CD8-positive, alpha-beta memory T cell (primary cell): ENCODE data around the gene FBXO22. TPM values are rescaled to one million over a fixed set of nuclear protein-coding genes. Genes with fewer than 3 reads are reported as not detected.
"Not testable (repeated sequence)": the region's sequence is repeated elsewhere in the genome, so short reads cannot be mapped to it uniquely, and the experiment has no call there.

Source experiments
- CTCF ChIA-PET: fragments of 350-600 bp; sonication (Branson Sonifier 250); formaldehyde crosslinking; loops from one replicate; lab custom pipeline; 2021; ENCODE audit warnings: antibody characterized with exemption; lab: Charles Lee
- POLR2A ChIA-PET: fragments of 350-600 bp; sonication (Branson Sonifier 250); formaldehyde crosslinking; loops from one replicate; lab custom pipeline; 2021; ENCODE audit warnings: antibody characterized with exemption; lab: Charles Lee
- DNase-seq, 5 donors: peaks; one replicate each; pipeline versions ENCODE4 v3.0.0 to v3.0.0-alpha.2; 2020 to 2022; ENCODE audit warnings: mixed read lengths in 1 of 5
- H3K27ac ChIP-seq: one replicate; pipeline ENCODE4 v1.7.0; 2013; ENCODE audit warnings: low read depth, mild to moderate bottlenecking, low read length, moderate library complexity
- H3K27me3 ChIP-seq: 2 replicates; pipeline ENCODE4 v1.7.0; 2013; ENCODE audit warnings: low read length, mild to moderate bottlenecking; ENCODE audit not compliant: insufficient read depth, poor library complexity, severe bottlenecking
- H3K36me3 ChIP-seq: 2 replicates; pipeline ENCODE4 v1.7.0; 2013; ENCODE audit warnings: mild to moderate bottlenecking, low read length, moderate library complexity; ENCODE audit not compliant: insufficient read depth
- H3K4me1 ChIP-seq: 2 replicates; pipeline ENCODE4 v1.7.0; 2013; ENCODE audit warnings: mild to moderate bottlenecking, low read length, moderate library complexity; ENCODE audit not compliant: insufficient read depth
- H3K4me3 ChIP-seq: 2 replicates; pipeline ENCODE4 v1.7.0; 2013; ENCODE audit warnings: mild to moderate bottlenecking, low read length
- H3K9me3 ChIP-seq: 2 replicates; pipeline ENCODE4 v1.7.0; 2013; ENCODE audit warnings: mild to moderate bottlenecking, low read length
- H3K27ac Mint-ChIP-seq, 8 donors: one replicate each; pipeline ENCODE4 v1.8.0; 2020 to 2021; ENCODE audit warnings: mixed read lengths in 8 of 8, mild to moderate bottlenecking in 6 of 8, inconsistent platforms in 3 of 8, moderate library complexity in 3 of 8
- H3K27me3 Mint-ChIP-seq, 2 donors: one replicate each; pipeline ENCODE4 v1.8.0; 2020 to 2021; ENCODE audit warnings: mixed read lengths in 2 of 2, mild to moderate bottlenecking in 1 of 2, moderate library complexity in 1 of 2
- H3K36me3 Mint-ChIP-seq, 3 donors: one replicate each; pipeline ENCODE4 v1.8.0; 2020 to 2021; ENCODE audit warnings: mixed read lengths in 3 of 3, inconsistent platforms in 1 of 3, mild to moderate bottlenecking in 1 of 3
- H3K4me1 Mint-ChIP-seq, 3 donors: one replicate each; pipeline ENCODE4 v1.8.0; 2020 to 2021; ENCODE audit warnings: mixed read lengths in 3 of 3, inconsistent platforms in 1 of 3, mild to moderate bottlenecking in 1 of 3
- H3K4me3 Mint-ChIP-seq, 7 donors: one replicate each; pipeline ENCODE4 v1.8.0; 2020 to 2021; ENCODE audit warnings: mixed read lengths in 7 of 7, mild to moderate bottlenecking in 6 of 7, moderate library complexity in 4 of 7, inconsistent platforms in 2 of 7
- H3K9me3 Mint-ChIP-seq, 5 donors: one replicate each; pipeline ENCODE4 v1.8.0; 2020 to 2022; ENCODE audit warnings: mixed read lengths in 5 of 5, mild to moderate bottlenecking in 3 of 5, moderate library complexity in 2 of 5, inconsistent platforms in 1 of 5
- polyA plus RNA-seq: library from polyadenylated mRNA; unstranded; fragments of 300-500 nt; fragmentation: Illumina TruSeq; gene quantifications from one replicate; pipeline ENCODE4 v1.2.3, GENCODE V29; 2021
- total RNA-seq, 2 experiments: library from RNA; stranded (reverse); gene quantifications; one replicate each; pipeline ENCODE4 v1.2.3, GENCODE V29; 2021

FBXO22 gene
- total and polyA plus RNA-seq, 3 experiments from 2014 or later = 14.2 to 60.4 (median 57.8) TPM

DNA sequence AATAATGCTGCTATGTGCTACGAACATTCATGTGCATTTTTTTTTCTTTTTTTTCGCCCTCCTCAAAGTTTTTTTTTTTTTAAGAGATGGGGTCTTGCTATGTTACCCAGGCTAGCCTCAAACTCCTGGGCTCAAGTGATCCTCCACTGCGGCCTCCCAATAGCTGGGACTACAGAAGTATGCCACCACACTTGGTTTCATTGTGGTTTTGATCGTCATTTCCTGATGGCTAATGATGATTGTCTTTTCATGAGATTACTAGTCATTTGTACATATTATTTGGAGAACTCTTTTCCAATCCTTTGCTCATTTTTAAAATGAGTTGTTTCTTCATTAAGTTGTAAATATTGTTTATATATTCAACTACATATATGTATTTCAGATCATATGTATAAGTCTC is 48.8 kb downstream of the FBXO22 start:
- H3K9me3 ChIP-seq = no peaks in the 10 kb centered on the region
- H3K4me3 Mint-ChIP-seq = no peak overlapping the region
- H3K27ac Mint-ChIP-seq = no peak overlapping the region
- H3K27me3 Mint-ChIP-seq = peaks cover 28 to 65% of the 10 kb centered on the region in 2 donors
- H3K36me3 ChIP-seq = no peaks in the 10 kb centered on the region
- peaks cover 4 to 6% (median 5%) of the 10 kb centered on the region in 3 donors for H3K4me1 Mint-ChIP-seq
- no peak overlapping the region for H3K27ac ChIP-seq
- DNase-seq = no peak
- no peaks in the 10 kb centered on the region for H3K27me3 ChIP-seq
- no peak overlapping the region for H3K4me3 ChIP-seq
- no peaks in the 10 kb centered on the region for H3K9me3 Mint-ChIP-seq
- no peaks in the 10 kb centered on the region for H3K4me1 ChIP-seq
- H3K36me3 Mint-ChIP-seq = no peaks in the 10 kb centered on the region
- POLR2A ChIA-PET = no interaction called here
- CTCF ChIA-PET = no interaction called here

DNA sequence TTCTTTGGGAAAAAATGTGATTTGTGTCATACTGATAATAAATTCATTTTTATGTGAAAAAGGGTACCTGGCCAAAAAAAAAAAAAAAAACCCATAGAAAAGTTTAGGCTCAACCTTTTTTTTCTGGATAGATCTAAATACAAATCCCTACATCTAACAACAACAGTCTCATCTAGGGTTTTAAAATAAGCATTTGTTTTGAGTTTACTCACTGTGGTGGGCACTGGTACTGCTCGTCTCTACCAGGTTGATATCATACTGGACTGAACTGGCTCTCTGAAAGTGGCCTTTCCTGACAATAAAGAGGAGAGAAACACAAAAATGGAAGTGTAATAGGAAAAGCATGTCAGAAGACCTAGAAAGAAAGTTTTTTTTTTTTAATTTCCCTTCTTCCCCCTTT is 52.0 kb downstream of the FBXO22 start:
- no peaks in the 10 kb centered on the region for H3K4me1 ChIP-seq
- H3K36me3 Mint-ChIP-seq = no peaks in the 10 kb centered on the region
- no peak for DNase-seq
- peaks cover 23 to 71% of the 10 kb centered on the region in 2 donors for H3K27me3 Mint-ChIP-seq
- no peaks in the 10 kb centered on the region for H3K9me3 Mint-ChIP-seq
- no peaks in the 10 kb centered on the region for H3K27me3 ChIP-seq
- H3K36me3 ChIP-seq = no peaks in the 10 kb centered on the region
- no peaks in the 10 kb centered on the region for H3K9me3 ChIP-seq
- no peak overlapping the region for H3K27ac ChIP-seq
- H3K4me3 ChIP-seq = no peak overlapping the region
- H3K4me1 Mint-ChIP-seq = peaks cover 4 to 6% (median 5%) of the 10 kb centered on the region in 3 donors
- ChIA-PET CTCF (no interaction called here), POLR2A (no interaction called here)
- H3K27ac Mint-ChIP-seq = no peak overlapping the region
- H3K4me3 Mint-ChIP-seq = no peak overlapping the region

DNA sequence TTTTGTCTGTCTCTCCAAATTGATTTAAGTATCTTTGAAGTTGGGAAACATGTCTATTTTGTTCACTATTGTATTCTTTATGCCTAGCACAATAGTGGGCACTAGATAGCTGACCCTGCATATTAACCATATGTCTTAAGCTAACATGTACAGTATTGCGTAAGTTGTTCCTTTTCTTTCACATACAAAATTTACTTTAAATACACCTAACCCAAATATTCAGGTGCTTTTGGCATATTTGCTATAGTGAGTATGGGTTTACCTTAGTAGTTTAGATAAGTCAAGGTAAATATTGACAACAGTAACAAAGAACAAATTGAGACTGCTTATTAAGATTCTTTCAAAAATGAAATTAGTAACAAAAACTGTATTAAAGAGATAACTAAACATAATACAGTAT is 57.7 kb downstream of the FBXO22 start:
- CTCF ChIA-PET = no interaction called here
- POLR2A ChIA-PET = no interaction called here
- H3K36me3 Mint-ChIP-seq = peaks cover 0 to 4% (median 0%) of the 10 kb centered on the region in 3 donors

DNA sequence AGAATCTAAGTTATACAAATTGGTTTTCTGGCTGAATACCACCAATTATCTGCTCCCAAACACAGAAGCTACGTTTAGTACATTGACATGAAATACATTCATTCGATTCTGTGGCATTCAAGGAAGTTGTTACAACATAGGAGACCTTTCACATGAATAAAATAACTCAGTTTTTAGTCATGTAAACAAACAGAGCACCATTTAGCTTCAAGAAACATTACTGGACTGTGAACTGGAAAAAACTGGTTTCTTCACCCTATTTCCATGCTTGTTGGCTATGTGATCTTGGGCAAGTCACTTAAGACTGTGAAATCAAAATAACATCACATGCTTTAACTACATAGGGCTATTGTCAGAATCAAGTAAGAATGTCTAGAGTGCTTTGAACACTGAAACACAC is 62.4 kb downstream of the FBXO22 start:
- H3K9me3 ChIP-seq = no peaks in the 10 kb centered on the region
- ChIA-PET POLR2A (no interaction called here), CTCF (interaction anchor here (1.3 kb wide), 1 partner anchor 15 kb away, joined by 3 read pairs; no protein-coding TSS in a partner anchor)
- no peak overlapping the region for H3K27ac ChIP-seq
- H3K4me1 Mint-ChIP-seq = no peaks in the 10 kb centered on the region
- H3K4me3 ChIP-seq = no peak overlapping the region
- H3K27me3 ChIP-seq = no peaks in the 10 kb centered on the region
- peaks cover 0 to 5% (median 0%) of the 10 kb centered on the region in 5 donors for H3K9me3 Mint-ChIP-seq
- H3K4me1 ChIP-seq = no peaks in the 10 kb centered on the region
- H3K27me3 Mint-ChIP-seq = peaks cover 8 to 10% of the 10 kb centered on the region in 2 donors
- DNase-seq = no peak
- no peak overlapping the region for H3K27ac Mint-ChIP-seq
- H3K4me3 Mint-ChIP-seq = no peak overlapping the region
- no peaks in the 10 kb centered on the region for H3K36me3 ChIP-seq
- H3K36me3 Mint-ChIP-seq = peaks cover 0 to 4% (median 0%) of the 10 kb centered on the region in 3 donors

More for the DNA sequence above, 57.7 kb downstream of the FBXO22 start:
- no peak overlapping the region for H3K27ac ChIP-seq
- no peak overlapping the region for H3K4me3 Mint-ChIP-seq
- no peak for DNase-seq
- H3K27me3 Mint-ChIP-seq = peaks cover 9 to 36% of the 10 kb centered on the region in 2 donors
- no peaks in the 10 kb centered on the region for H3K27me3 ChIP-seq
- H3K27ac Mint-ChIP-seq = no peak overlapping the region
- H3K4me1 ChIP-seq = no peaks in the 10 kb centered on the region
- H3K9me3 ChIP-seq = no peaks in the 10 kb centered on the region
- H3K4me1 Mint-ChIP-seq = no peaks in the 10 kb centered on the region
- no peaks in the 10 kb centered on the region for H3K36me3 ChIP-seq
- H3K9me3 Mint-ChIP-seq = peaks cover 0 to 5% (median 0%) of the 10 kb centered on the region in 5 donors
- no peak overlapping the region for H3K4me3 ChIP-seq

DNA sequence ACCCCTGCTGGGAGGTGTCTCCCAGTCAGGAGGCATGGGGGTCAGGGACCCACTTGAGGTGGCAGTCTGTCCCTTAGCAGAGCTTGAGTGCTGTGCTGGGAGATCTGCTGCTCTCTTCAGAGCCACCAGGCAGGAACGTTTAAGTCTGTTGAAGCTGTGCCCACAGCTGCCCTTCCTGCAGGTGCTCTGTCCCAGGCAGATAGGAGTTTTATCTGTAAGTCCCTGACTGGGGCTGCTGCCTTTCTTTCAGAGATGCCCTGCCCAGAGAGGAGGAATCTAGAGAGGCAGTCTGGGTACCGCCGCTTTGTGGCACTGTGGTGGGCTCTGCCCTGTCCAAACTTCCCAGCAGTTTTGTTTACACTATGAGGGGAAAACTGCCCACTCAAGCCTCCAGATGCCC is 73.1 kb downstream of the FBXO22 start:
- H3K9me3 ChIP-seq, H3K4me3 Mint-ChIP-seq, H3K4me1 Mint-ChIP-seq, POLR2A ChIA-PET, H3K4me1 ChIP-seq, CTCF ChIA-PET, H3K27ac ChIP-seq, H3K36me3 Mint-ChIP-seq, H3K27ac Mint-ChIP-seq, H3K36me3 ChIP-seq, H3K4me3 ChIP-seq, H3K9me3 Mint-ChIP-seq, H3K27me3 ChIP-seq, DNase-seq: not testable (repeated sequence)
- peaks cover 21 to 47% of the 10 kb centered on the region in 2 donors for H3K27me3 Mint-ChIP-seq

DNA sequence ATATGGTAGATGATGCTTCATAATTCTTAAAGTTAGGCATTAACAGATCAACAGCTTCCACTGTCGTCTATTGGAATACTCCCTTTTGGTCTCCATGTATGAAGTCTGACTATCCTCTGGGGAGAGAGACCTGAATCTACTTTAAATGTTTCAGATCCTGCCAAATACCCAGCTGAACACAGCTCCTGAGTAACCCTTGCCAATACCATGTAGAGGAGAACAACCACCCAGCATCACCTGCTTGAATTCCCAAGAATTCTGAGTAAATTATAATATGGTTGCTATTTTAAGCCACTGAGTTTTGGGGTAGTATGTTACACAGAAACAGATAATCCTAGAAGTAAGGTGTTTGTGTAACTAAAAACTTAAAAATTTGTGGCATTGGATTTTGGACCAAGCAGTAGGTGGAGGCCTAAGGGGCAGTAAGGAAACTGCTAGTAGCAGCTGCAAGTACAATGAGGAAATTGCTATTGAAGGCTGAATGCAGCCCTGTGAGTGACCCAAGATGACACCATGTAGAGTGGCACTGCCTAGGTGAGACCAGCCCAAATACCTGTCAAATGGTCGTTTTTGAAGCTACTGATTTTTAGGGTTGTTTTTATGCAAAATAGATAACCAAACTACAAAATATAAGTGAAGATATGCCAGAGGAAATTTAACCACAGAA is 77.6 kb downstream of the FBXO22 start:
- CTCF ChIA-PET = interaction anchor here (0.9 kb wide), 1 partner anchor 16 kb away, joined by 3 read pairs; no protein-coding TSS in a partner anchor
- Histone ChIP-seq H3K27ac (no peak overlapping the region), H3K27me3 (no peaks in the 10 kb centered on the region), H3K9me3 (no peaks in the 10 kb centered on the region), H3K36me3 (no peaks in the 10 kb centered on the region), H3K4me1 (no peaks in the 10 kb centered on the region), H3K4me3 (no peak overlapping the region)
- no peaks in the 10 kb centered on the region for H3K9me3 Mint-ChIP-seq
- POLR2A ChIA-PET = no interaction called here
- no peak overlapping the region for H3K27ac Mint-ChIP-seq
- H3K4me3 Mint-ChIP-seq = no peak overlapping the region
- H3K27me3 Mint-ChIP-seq = peaks cover 9 to 36% of the 10 kb centered on the region in 2 donors
- H3K4me1 Mint-ChIP-seq = no peaks in the 10 kb centered on the region
- no peaks in the 10 kb centered on the region for H3K36me3 Mint-ChIP-seq
- no peak for DNase-seq

DNA sequence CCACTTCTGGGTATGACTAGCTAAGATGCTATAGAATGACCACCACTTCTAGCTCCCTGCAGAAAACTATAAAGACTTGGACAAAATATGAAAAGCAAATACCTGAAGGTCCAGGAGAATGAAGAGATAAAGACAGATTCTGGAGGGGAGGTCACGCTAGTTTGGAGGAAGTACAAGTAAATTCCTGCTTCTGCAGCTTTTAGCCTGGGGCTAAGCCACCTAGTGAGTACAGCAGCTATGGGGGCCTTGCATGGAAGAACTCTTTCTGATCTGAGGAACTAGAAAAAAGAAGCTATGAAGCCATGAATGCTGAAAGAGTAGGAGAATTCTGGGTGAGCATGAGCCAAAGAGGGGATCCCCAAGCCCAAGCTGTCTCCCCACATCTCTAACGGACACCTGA is 78.8 kb downstream of the FBXO22 start:
- ChIA-PET CTCF (no interaction called here), POLR2A (no interaction called here)
- Mint-ChIP-seq H3K4me1 (no peaks in the 10 kb centered on the region), H3K27me3 (peaks cover 9 to 31% of the 10 kb centered on the region in 2 donors), H3K4me3 (no peak overlapping the region), H3K36me3 (no peaks in the 10 kb centered on the region), H3K27ac (no peak overlapping the region), H3K9me3 (no peaks in the 10 kb centered on the region)
- H3K4me1 ChIP-seq = no peaks in the 10 kb centered on the region
- H3K4me3 ChIP-seq = no peak overlapping the region
- DNase-seq = no peak
- no peaks in the 10 kb centered on the region for H3K27me3 ChIP-seq
- no peak overlapping the region for H3K27ac ChIP-seq
- H3K9me3 ChIP-seq = no peaks in the 10 kb centered on the region
- H3K36me3 ChIP-seq = no peaks in the 10 kb centered on the region

DNA sequence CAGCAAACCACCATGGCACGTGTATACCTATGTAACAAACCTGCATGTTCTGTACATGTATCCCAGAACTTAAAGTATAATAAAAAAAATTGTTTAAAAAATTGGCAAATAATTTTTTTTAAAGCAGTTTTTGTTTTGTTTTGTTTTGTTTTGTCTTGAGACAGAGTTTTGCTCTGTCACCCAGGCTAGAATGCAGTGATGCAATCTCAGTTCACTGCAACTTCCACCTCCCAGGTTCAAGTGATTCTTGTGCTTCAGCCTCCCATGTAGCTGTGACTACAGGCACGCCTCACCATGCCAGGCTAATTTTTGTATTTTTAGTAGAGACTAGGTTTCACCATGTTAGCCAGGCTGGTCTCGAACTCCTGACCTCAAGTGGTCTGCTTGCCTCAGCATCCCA is 81.0 kb downstream of the FBXO22 start:
- H3K9me3 ChIP-seq, POLR2A ChIA-PET, H3K4me3 Mint-ChIP-seq, CTCF ChIA-PET, DNase-seq, H3K4me3 ChIP-seq, H3K27ac Mint-ChIP-seq, H3K27me3 ChIP-seq, H3K36me3 Mint-ChIP-seq, H3K4me1 ChIP-seq, H3K4me1 Mint-ChIP-seq, H3K36me3 ChIP-seq, H3K27ac ChIP-seq, H3K9me3 Mint-ChIP-seq: not testable (repeated sequence)
- H3K27me3 Mint-ChIP-seq = peaks cover 9 to 17% of the 10 kb centered on the region in 2 donors
